DND-41 (cell line): Measurements from ENCODE around the gene GSAP.
"Not testable (repeated sequence)": the region's sequence is repeated elsewhere in the genome, so short reads cannot be mapped to it uniquely, and the experiment has no call there.

Experiments used
- ATAC-seq: fragments of 200-7000 bp; cut with Tn5 transposase; 3 replicates; pipeline ENCODE4 v1.9.1; 2021; ENCODE audit warnings: low read depth; ENCODE audit not compliant: insufficient read depth
- DNase-seq: peaks from one replicate; pipeline ENCODE4 v3.0.0-alpha.2; 2020
- H2AFZ ChIP-seq: 2 replicates; pipeline ENCODE4 v1.6.0; 2012; ENCODE audit warnings: low read depth, low read length
- H3K27ac ChIP-seq: 2 replicates; pipeline ENCODE4 v1.5.1; 2012; ENCODE audit warnings: low read length, inconsistent platforms
- H3K27me3 ChIP-seq: fragments of 200-600 bp; sonication (generic); 2 replicates; pipeline ENCODE4 v1.6.0; 2012; ENCODE audit warnings: low read length, mild to moderate bottlenecking, inconsistent platforms; ENCODE audit not compliant: insufficient read depth, poor library complexity
- H3K36me3 ChIP-seq: 2 replicates; pipeline ENCODE4 v1.5.1; 2012; ENCODE audit warnings: low read length, inconsistent platforms; ENCODE audit not compliant: insufficient read depth
- H3K4me1 ChIP-seq: 2 replicates; pipeline ENCODE4 v1.5.1; 2012; ENCODE audit warnings: mild to moderate bottlenecking, low read length; ENCODE audit not compliant: insufficient read depth
- H3K4me2 ChIP-seq: 2 replicates; pipeline ENCODE4 v1.6.0; 2012; ENCODE audit warnings: mild to moderate bottlenecking, moderate library complexity, low read length, inconsistent platforms; ENCODE audit not compliant: insufficient read depth
- H3K4me3 ChIP-seq, 2 experiments: fragments of 200-600 bp in 1 of 2; shearing (Covaris generic) in 1 of 2; 2 replicates each; pipeline ENCODE4 v1.5.1; 2012 to 2016; ENCODE audit warnings: inconsistent platforms in 2 of 2, low read length in 2 of 2, mild to moderate bottlenecking in 2 of 2, low read depth in 1 of 2, moderate library complexity in 1 of 2
- H3K79me2 ChIP-seq: 2 replicates; pipeline ENCODE4 v1.6.0; 2012; ENCODE audit warnings: low read length, inconsistent platforms; ENCODE audit not compliant: insufficient read depth
- H3K9ac ChIP-seq: 2 replicates; pipeline ENCODE4 v1.6.0; 2012; ENCODE audit warnings: low read depth, mild to moderate bottlenecking, inconsistent platforms, low read length, moderate library complexity
- H3K9me3 ChIP-seq: 2 replicates; pipeline ENCODE4 v1.5.1; 2012; ENCODE audit warnings: low read length, moderate library complexity, mild to moderate bottlenecking, inconsistent platforms; ENCODE audit not compliant: insufficient read depth, severe bottlenecking
- H4K20me1 ChIP-seq: 2 replicates; pipeline ENCODE4 v1.6.0; 2012; ENCODE audit warnings: low read length; ENCODE audit not compliant: insufficient read depth
- CTCF ChIP-seq: IDR thresholded peaks from 2 replicates; pipeline ENCODE4 v1.5.1; 2012; ENCODE audit warnings: borderline replicate concordance, low read length, moderate library complexity, mild to moderate bottlenecking; ENCODE audit not compliant: poor library complexity, severe bottlenecking; ENCODE audit errors: extremely low read depth
- EZH2 ChIP-seq: IDR thresholded peaks from 3 replicates; pipeline ENCODE4 v1.6.1; 2012; ENCODE audit warnings: borderline replicate concordance, low read depth, mild to moderate bottlenecking, moderate library complexity, low read length, inconsistent platforms; ENCODE audit not compliant: severe bottlenecking

Gene GSAP

DNA sequence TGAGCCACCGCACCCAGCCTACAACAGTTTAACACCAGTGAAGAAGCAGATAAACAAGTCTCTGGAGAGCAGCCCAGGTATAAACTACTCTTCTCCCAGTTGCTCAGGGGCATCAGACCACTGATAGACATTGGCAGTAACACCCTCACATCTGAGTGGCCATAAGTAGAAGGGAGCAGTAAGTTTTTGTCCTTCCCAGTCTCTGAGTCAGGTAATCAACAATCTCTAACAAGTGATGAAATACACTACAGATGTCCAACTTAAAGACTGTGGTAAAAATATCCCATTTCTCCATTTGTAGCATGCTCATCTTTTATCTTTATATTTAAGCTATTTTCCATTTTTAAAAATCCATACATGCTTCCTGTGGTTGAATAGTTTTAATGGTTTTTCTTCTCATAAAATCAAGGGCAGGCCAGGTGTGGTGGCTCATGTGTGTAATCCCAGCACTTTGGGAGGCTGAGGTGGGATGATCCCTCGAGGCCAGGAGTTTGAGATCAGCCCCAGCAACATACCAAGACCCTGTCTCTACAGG is 78.6 kb downstream of the GSAP start:
- Histone ChIP-seq H3K9ac (no peak overlapping the region), H3K4me1 (no peaks in the 10 kb centered on the region), H4K20me1 (no peaks in the 10 kb centered on the region), H3K36me3 (no peaks in the 10 kb centered on the region), H3K4me2 (no peak overlapping the region), H3K27ac (no peak overlapping the region), H2AFZ (no peak overlapping the region), H3K27me3 (no peaks in the 10 kb centered on the region), H3K79me2 (no peaks in the 10 kb centered on the region), H3K4me3 (no peak overlapping the region), H3K9me3 (no peaks in the 10 kb centered on the region)
- no peak for ATAC-seq
- no peak for TF ChIP-seq CTCF
- TF ChIP-seq EZH2, result no peak
- no peak for DNase-seq

DNA sequence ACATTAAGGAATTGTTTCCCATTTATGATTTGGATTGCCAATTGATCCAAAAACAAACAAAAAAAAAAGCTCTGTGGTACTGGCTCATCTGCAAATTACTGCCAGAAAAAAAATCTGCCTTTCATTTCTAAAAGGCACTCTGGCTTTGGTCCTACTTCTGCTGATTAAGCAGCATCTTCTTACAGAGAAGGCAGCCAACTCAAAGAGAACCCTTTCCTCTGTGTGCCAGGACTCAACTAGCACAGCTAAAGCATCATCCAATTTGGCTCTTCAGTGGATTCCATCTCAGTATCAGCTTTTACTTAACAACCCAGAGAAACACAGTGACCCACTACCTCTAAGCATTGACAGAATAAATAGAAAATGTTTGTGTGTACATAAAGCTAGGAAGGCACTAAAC is 80.6 kb downstream of the GSAP start:
- H3K36me3 ChIP-seq, result no peaks in the 10 kb centered on the region
- H3K4me1 ChIP-seq, result peaks cover 19% of the 10 kb centered on the region
- H3K79me2 ChIP-seq, result no peaks in the 10 kb centered on the region
- H3K27me3 ChIP-seq, result no peaks in the 10 kb centered on the region
- H3K9ac ChIP-seq, result no peak overlapping the region
- no peaks in the 10 kb centered on the region for H4K20me1 ChIP-seq
- ATAC-seq (no peak), DNase-seq (no peak)
- no peak overlapping the region for H2AFZ ChIP-seq
- H3K4me3 ChIP-seq, result no peak overlapping the region
- TF ChIP-seq CTCF (no peak), EZH2 (no peak)
- H3K9me3 ChIP-seq, result no peaks in the 10 kb centered on the region
- H3K4me2 ChIP-seq, result no peak overlapping the region
- H3K27ac ChIP-seq, result no peak overlapping the region

DNA sequence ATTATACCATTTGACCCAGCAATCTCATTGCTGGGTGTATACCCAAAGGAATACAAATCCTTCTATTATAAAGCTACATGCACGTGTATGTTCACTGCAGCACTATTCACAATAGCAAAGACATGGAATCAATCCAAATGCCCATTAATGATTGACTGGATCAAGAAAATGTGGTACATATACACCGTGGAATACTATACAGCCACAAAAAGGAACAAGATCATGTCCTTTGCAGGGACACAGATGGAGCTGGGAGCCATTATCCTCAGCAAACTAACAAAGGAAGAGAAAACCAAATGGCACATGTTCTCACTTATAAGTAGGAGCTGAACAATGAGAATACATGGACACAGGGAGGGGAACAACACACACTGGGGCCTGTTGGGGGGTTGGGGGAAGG is 82.1 kb downstream of the GSAP start:
- not testable (repeated sequence) for DNase-seq, H3K9ac ChIP-seq, H3K27me3 ChIP-seq, H3K4me3 ChIP-seq, H3K79me2 ChIP-seq, H3K36me3 ChIP-seq, H3K9me3 ChIP-seq, H2AFZ ChIP-seq, ATAC-seq, H3K4me2 ChIP-seq, H4K20me1 ChIP-seq, H3K27ac ChIP-seq
- H3K4me1 ChIP-seq, result peaks cover 30% of the 10 kb centered on the region

GRCh38 chr7:77331938-77332695 is 84.0 kb downstream of the GSAP start:
- Histone ChIP-seq H3K79me2 (no peaks in the 10 kb centered on the region), H3K9ac (no peak overlapping the region), H4K20me1 (no peaks in the 10 kb centered on the region), H3K27me3 (no peaks in the 10 kb centered on the region), H3K9me3 (no peaks in the 10 kb centered on the region), H3K4me2 (peak overlapping the region; percentile 26; the same call in 1 of the 2 replicates), H3K36me3 (no peaks in the 10 kb centered on the region), H3K4me1 (peaks cover 39% of the 10 kb centered on the region), H2AFZ (0 out of 2 replicates have a peak overlapping the region, but pooled peaks have one; percentile 34), H3K27ac (no peak overlapping the region), H3K4me3 (no peak overlapping the region)
- peak; percentile 94 for ATAC-seq
- TF ChIP-seq CTCF, result peak; percentile 88
- no peak for TF ChIP-seq EZH2
- DNase-seq, result peak; percentile 65
